ENCODE data around the gene APLP2.
"Not testable (repeated sequence)": the region's sequence is repeated elsewhere in the genome, so short reads cannot be mapped to it uniquely, and the experiment has no call there.

The APLP2 gene

GRCh38 chr11:130150790-130151189, 81.1 kb downstream of the APLP2 start:
- no peak for DNase-seq

GRCh38 chr11:130151196-130151595, 81.5 kb downstream of the APLP2 start:
- DNase-seq, result no peak

GRCh38 chr11:130156108-130157022, 86.7 kb downstream of the APLP2 start:
- DNase-seq, result no peak

- no peak for DNase-seq
These were observed 87.4 kb downstream of the APLP2 start for GRCh38 chr11:130157101-130157500.

- no peak for DNase-seq
These were observed 88.1 kb downstream of the APLP2 start for GRCh38 chr11:130157840-130158239.

- no peak for DNase-seq
These were observed 89.4 kb downstream of the APLP2 start for GRCh38 chr11:130159139-130159538.

- DNase-seq, result no peak
These were observed 90.2 kb downstream of the APLP2 start, which contains the start of gene ST14 for GRCh38 chr11:130159657-130160497. ST14 (plus strand) TSS chr11:130159782; CDS start chr11:130159980, 198 bp downstream.

GRCh38 chr11:130160498-130161155, 90.9 kb downstream of the APLP2 start:
- no peak for DNase-seq

- DNase-seq, result no peak
These were observed 91.9 kb downstream of the APLP2 start for GRCh38 chr11:130161441-130162145.

GRCh38 chr11:130162733-130163132, 93.0 kb downstream of the APLP2 start:
- DNase-seq, result no peak

GRCh38 chr11:130163346-130164220, 93.9 kb downstream of the APLP2 start:
- no peak for DNase-seq

GRCh38 chr11:130164221-130164570, 94.5 kb downstream of the APLP2 start:
- DNase-seq, result no peak

GRCh38 chr11:130165601-130166456, 96.1 kb downstream of the APLP2 start:
- no peak for DNase-seq

- DNase-seq, result no peak
These were observed 96.7 kb downstream of the APLP2 start for GRCh38 chr11:130166457-130166784.

GRCh38 chr11:130167146-130167545, 97.5 kb downstream of the APLP2 start:
- DNase-seq, result no peak

GRCh38 chr11:130168105-130168504, 98.4 kb downstream of the APLP2 start:
- no peak for DNase-seq

GRCh38 chr11:130170345-130170744, 100.7 kb downstream of the APLP2 start:
- no peak for DNase-seq

- no peak for DNase-seq
These were observed 101.8 kb downstream of the APLP2 start for GRCh38 chr11:130171534-130171933.

- DNase-seq, result not testable (repeated sequence)
These were observed 102.3 kb downstream of the APLP2 start for GRCh38 chr11:130172001-130172400.

- no peak for DNase-seq
These were observed 104.9 kb downstream of the APLP2 start for GRCh38 chr11:130174642-130175041.

- DNase-seq, result no peak
These were observed 106.2 kb downstream of the APLP2 start for GRCh38 chr11:130175898-130176297.
